ENCODE results near the gene MARCKS.

Gene MARCKS

GRCh38 chr6:113856625-113857555 is at the start of gene MARCKS:
MARCKS (plus strand) TSS chr6:113857345; CDS start chr6:113857746, 401 bp downstream.
- peak; percentile 98 for DNase-seq

- DNase-seq: no peak
These were observed 47.3 kb upstream of the MARCKS start for GRCh38 chr6:113809826-113810225.

GRCh38 chr6:113813142-113813541 is 44.0 kb upstream of the MARCKS start:
- no peak for DNase-seq

GRCh38 chr6:113818578-113818977 is 38.6 kb upstream of the MARCKS start:
- no peak for DNase-seq

- DNase-seq: no peak
These were observed 37.8 kb upstream of the MARCKS start for GRCh38 chr6:113819169-113819830.

- no peak for DNase-seq
These were observed 36.4 kb upstream of the MARCKS start for GRCh38 chr6:113820761-113821160.

GRCh38 chr6:113821445-113821844 is 35.7 kb upstream of the MARCKS start:
- no peak for DNase-seq

- no peak for DNase-seq
These were observed 33.2 kb upstream of the MARCKS start for GRCh38 chr6:113823916-113824315.

GRCh38 chr6:113824411-113824810 is 32.7 kb upstream of the MARCKS start:
- DNase-seq: no peak

- no peak for DNase-seq
These were observed 32.3 kb upstream of the MARCKS start for GRCh38 chr6:113824866-113825265.

- no peak for DNase-seq
These were observed 31.4 kb upstream of the MARCKS start for GRCh38 chr6:113825781-113826180.

- no peak for DNase-seq
These were observed 28.0 kb upstream of the MARCKS start for GRCh38 chr6:113828984-113829695.

- no peak for DNase-seq
These were observed 27.5 kb upstream of the MARCKS start for GRCh38 chr6:113829696-113830045.

- DNase-seq: no peak
These were observed 27.0 kb upstream of the MARCKS start for GRCh38 chr6:113830140-113830539.

GRCh38 chr6:113833537-113833936 is 23.6 kb upstream of the MARCKS start:
- DNase-seq: no peak

GRCh38 chr6:113837170-113837569 is 20.0 kb upstream of the MARCKS start:
- DNase-seq: no peak

GRCh38 chr6:113842165-113842564 is 15.0 kb upstream of the MARCKS start:
- DNase-seq: no peak

- no peak for DNase-seq
These were observed 13.6 kb upstream of the MARCKS start for GRCh38 chr6:113843500-113844073.

GRCh38 chr6:113846577-113846976 is 10.6 kb upstream of the MARCKS start:
- no peak for DNase-seq

GRCh38 chr6:113847447-113847846 is 9.7 kb upstream of the MARCKS start:
- DNase-seq: no peak

- DNase-seq: no peak
These were observed 8.9 kb upstream of the MARCKS start for GRCh38 chr6:113848280-113848679.

GRCh38 chr6:113848811-113849210 is 8.3 kb upstream of the MARCKS start:
- DNase-seq: no peak

GRCh38 chr6:113853252-113853651 is 3.9 kb upstream of the MARCKS start:
- DNase-seq: no peak
